Liver (tissue), 9 donors: ENCODE results near the gene SPTBN5. TPM values are rescaled to one million over a fixed set of nuclear protein-coding genes. Genes with fewer than 3 reads are reported as not detected.

Source experiments
- DNase-seq: peaks from one replicate; pipeline ENCODE4 v3.0.0-alpha.2; 2017; ENCODE audit warnings: low spot score
- H3K27ac ChIP-seq, 2 donors: one replicate each; pipeline ENCODE4 v1.7.0; 2013; ENCODE audit warnings: inconsistent platforms in 2 of 2, low read length in 2 of 2, control low read depth in 1 of 2, low read depth in 1 of 2, mild to moderate bottlenecking in 1 of 2
- H3K27me3 ChIP-seq, 4 donors: one replicate each; pipeline versions ENCODE4 v1.6.1 to v1.7.0; 2013; ENCODE audit warnings: low read length in 3 of 4, inconsistent platforms in 1 of 4, mild to moderate bottlenecking in 1 of 4, moderate library complexity in 1 of 4; ENCODE audit not compliant: control insufficient read depth in 4 of 4, insufficient read depth in 4 of 4
- H3K36me3 ChIP-seq, 4 donors: one replicate each; pipeline versions ENCODE4 v1.6.1 to v1.7.0; 2013; ENCODE audit warnings: low read length in 3 of 4, mild to moderate bottlenecking in 3 of 4, low read depth in 1 of 4, moderate library complexity in 1 of 4; ENCODE audit not compliant: control insufficient read depth in 4 of 4, insufficient read depth in 3 of 4
- H3K4me1 ChIP-seq, 4 donors: one replicate each; pipeline versions ENCODE4 v1.6.1 to v1.7.0; 2013; ENCODE audit warnings: low read length in 3 of 4, mild to moderate bottlenecking in 3 of 4, moderate library complexity in 1 of 4; ENCODE audit not compliant: control insufficient read depth in 4 of 4, insufficient read depth in 4 of 4
- H3K4me3 ChIP-seq, 3 donors: one replicate each; pipeline versions ENCODE4 v1.6.1 to v1.7.0; 2013; ENCODE audit warnings: low read length in 3 of 3, control low read depth in 1 of 3, low read depth in 1 of 3, mild to moderate bottlenecking in 1 of 3
- H3K9ac ChIP-seq, 2 donors: one replicate each; pipeline ENCODE4 v1.7.0; 2013; ENCODE audit warnings: low read length in 2 of 2, mild to moderate bottlenecking in 2 of 2, moderate library complexity in 2 of 2, control low read depth in 1 of 2, low read depth in 1 of 2
- H3K9me3 ChIP-seq, 4 donors: one replicate each; pipeline versions ENCODE4 v1.6.1 to v1.7.0; 2013; ENCODE audit warnings: low read length in 3 of 4; ENCODE audit not compliant: control insufficient read depth in 4 of 4
- EGR1 ChIP-seq, 2 donors: IDR thresholded peaks; 2 replicates each; pipeline ENCODE4 v1.6.1; 2016 to 2018; ENCODE audit warnings: antibody characterized with exemption in 2 of 2, low read depth in 2 of 2
- FOXA1 ChIP-seq: IDR thresholded peaks from 2 replicates; pipeline ENCODE4 v1.6.1; 2016; ENCODE audit warnings: antibody characterized with exemption
- FOXA2 ChIP-seq: IDR thresholded peaks from 2 replicates; pipeline ENCODE4 v1.6.1; 2016; ENCODE audit warnings: antibody characterized with exemption
- GABPA ChIP-seq, 2 donors: IDR thresholded peaks in 1 of 2; conservative IDR thresholded peaks in 1 of 2; 2 replicates each; pipeline ENCODE4 v1.6.1; 2016; ENCODE audit warnings: antibody characterized with exemption in 2 of 2, mild to moderate bottlenecking in 1 of 2, moderate library complexity in 1 of 2
- HNF4G ChIP-seq: IDR thresholded peaks from 2 replicates; pipeline ENCODE4 v1.6.1; 2016; ENCODE audit warnings: antibody characterized with exemption
- JUND ChIP-seq, 2 donors: IDR thresholded peaks; 2 replicates each; pipeline ENCODE4 v1.6.1; 2016; ENCODE audit warnings: antibody characterized with exemption in 2 of 2
- RAD21 ChIP-seq, 2 donors: IDR thresholded peaks; 2 replicates each; pipeline ENCODE4 v1.6.1; 2016; ENCODE audit warnings: antibody characterized with exemption in 2 of 2, mild to moderate bottlenecking in 2 of 2
- RXRA ChIP-seq, 2 donors: IDR thresholded peaks; 2 replicates each; pipeline ENCODE4 v1.6.1; 2017 to 2018; ENCODE audit warnings: antibody characterized with exemption in 2 of 2, mild to moderate bottlenecking in 1 of 2
- TAF1 ChIP-seq: conservative IDR thresholded peaks from 2 replicates; pipeline ENCODE4 v1.6.1; 2016; ENCODE audit warnings: antibody characterized with exemption, mild to moderate bottlenecking
- WGBS: extraction: QIAGEN DNeasy Blood & Tissue Kit; methylation state at CpG from one replicate; pipeline ENCODE4 v1.1.7; 2013; 5-methylcytosine and 5-hydroxymethylcytosine counted together
- polyA plus RNA-seq, 2 donors: library from polyadenylated mRNA; stranded (reverse) in 1 of 2; unstranded in 1 of 2; fragments of 200-250 nt in 1 of 2; fragments of >200 nt in 1 of 2; fragmentation: Nextera tagmentation in 1 of 2; extraction: Ambion mirVana in 1 of 2; gene quantifications; one replicate each; pipeline versions ENCODE4 v1.2.1 to v1.2.3, GENCODE V29; 2013 to 2015
- total RNA-seq, 2 donors: library from RNA; depleted of rRNA; stranded (reverse); fragments of >200 nt; gene quantifications; one replicate each; pipeline ENCODE4 v1.2.3, GENCODE V29; 2014
- TF ChIP-seq, protein P1 (sequence below): IDR thresholded peaks from 2 replicates; pipeline ENCODE4 v1.6.1; 2016; ENCODE audit warnings: antibody characterized with exemption
- TF ChIP-seq, protein P2 (sequence below): IDR thresholded peaks from 2 replicates; pipeline ENCODE4 v1.6.1; 2016; ENCODE audit warnings: antibody characterized with exemption
- TF ChIP-seq, protein P3 (sequence below): fragments of 150-350 bp; IDR thresholded peaks from 2 replicates; pipeline ENCODE4 v1.5.1; 2017; ENCODE audit warnings: improper control_type of control experiment, low read depth, low read length; ENCODE audit not compliant: missing input control
- donor health status: healthy.
- donor health status: healthy.
- donor health status: healthy.
- donor health status: healthy.
- donor health status: healthy.

Gene SPTBN5
- total and polyA plus RNA-seq, 4 donors: 0.12 to 1.7 (median 0.17) TPM

GRCh38 chr15:41926185-41927056, 32.6 kb upstream of the SPTBN5 start (continued):
- TF ChIP-seq, protein P1, sequence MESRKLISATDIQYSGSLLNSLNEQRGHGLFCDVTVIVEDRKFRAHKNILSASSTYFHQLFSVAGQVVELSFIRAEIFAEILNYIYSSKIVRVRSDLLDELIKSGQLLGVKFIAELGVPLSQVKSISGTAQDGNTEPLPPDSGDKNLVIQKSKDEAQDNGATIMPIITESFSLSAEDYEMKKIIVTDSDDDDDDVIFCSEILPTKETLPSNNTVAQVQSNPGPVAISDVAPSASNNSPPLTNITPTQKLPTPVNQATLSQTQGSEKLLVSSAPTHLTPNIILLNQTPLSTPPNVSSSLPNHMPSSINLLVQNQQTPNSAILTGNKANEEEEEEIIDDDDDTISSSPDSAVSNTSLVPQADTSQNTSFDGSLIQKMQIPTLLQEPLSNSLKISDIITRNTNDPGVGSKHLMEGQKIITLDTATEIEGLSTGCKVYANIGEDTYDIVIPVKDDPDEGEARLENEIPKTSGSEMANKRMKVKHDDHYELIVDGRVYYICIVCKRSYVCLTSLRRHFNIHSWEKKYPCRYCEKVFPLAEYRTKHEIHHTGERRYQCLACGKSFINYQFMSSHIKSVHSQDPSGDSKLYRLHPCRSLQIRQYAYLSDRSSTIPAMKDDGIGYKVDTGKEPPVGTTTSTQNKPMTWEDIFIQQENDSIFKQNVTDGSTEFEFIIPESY: no peak

- Histone ChIP-seq H3K36me3 (peaks cover 0 to 2% (median 0%) of the 10 kb centered on the region in 4 donors), H3K4me3 (no peak overlapping the region), H3K27ac (no peak overlapping the region), H3K4me1 (peaks cover 7 to 41% (median 39%) of the 10 kb centered on the region in 4 donors), H3K27me3 (no peaks in the 10 kb centered on the region), H3K9ac (no peak overlapping the region), H3K9me3 (peaks cover 0 to 9% (median 0%) of the 10 kb centered on the region in 4 donors)
- TF ChIP-seq HNF4G (no peak), FOXA2 (no peak), RXRA (IDR thresholded peaks at IDR 0.05) (no peak), FOXA1 (no peak), EGR1 (IDR thresholded peaks at IDR 0.05; ENCODE audit: low read depth in 2 of 2) (no peak), RAD21 (IDR thresholded peaks at IDR 0.05) (no peak)
- TF ChIP-seq, protein P2, sequence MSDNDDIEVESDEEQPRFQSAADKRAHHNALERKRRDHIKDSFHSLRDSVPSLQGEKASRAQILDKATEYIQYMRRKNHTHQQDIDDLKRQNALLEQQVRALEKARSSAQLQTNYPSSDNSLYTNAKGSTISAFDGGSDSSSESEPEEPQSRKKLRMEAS: no peak
- TF ChIP-seq, protein P1: no peak
- TF ChIP-seq, protein P3, sequence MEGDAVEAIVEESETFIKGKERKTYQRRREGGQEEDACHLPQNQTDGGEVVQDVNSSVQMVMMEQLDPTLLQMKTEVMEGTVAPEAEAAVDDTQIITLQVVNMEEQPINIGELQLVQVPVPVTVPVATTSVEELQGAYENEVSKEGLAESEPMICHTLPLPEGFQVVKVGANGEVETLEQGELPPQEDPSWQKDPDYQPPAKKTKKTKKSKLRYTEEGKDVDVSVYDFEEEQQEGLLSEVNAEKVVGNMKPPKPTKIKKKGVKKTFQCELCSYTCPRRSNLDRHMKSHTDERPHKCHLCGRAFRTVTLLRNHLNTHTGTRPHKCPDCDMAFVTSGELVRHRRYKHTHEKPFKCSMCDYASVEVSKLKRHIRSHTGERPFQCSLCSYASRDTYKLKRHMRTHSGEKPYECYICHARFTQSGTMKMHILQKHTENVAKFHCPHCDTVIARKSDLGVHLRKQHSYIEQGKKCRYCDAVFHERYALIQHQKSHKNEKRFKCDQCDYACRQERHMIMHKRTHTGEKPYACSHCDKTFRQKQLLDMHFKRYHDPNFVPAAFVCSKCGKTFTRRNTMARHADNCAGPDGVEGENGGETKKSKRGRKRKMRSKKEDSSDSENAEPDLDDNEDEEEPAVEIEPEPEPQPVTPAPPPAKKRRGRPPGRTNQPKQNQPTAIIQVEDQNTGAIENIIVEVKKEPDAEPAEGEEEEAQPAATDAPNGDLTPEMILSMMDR: no peak
- WGBS: 95% methylated on average over 7 of the region's 7 CpGs
- DNase-seq: no peak
These were observed 31.3 kb upstream of the SPTBN5 start for GRCh38 chr15:41925086-41925608.

DNA sequence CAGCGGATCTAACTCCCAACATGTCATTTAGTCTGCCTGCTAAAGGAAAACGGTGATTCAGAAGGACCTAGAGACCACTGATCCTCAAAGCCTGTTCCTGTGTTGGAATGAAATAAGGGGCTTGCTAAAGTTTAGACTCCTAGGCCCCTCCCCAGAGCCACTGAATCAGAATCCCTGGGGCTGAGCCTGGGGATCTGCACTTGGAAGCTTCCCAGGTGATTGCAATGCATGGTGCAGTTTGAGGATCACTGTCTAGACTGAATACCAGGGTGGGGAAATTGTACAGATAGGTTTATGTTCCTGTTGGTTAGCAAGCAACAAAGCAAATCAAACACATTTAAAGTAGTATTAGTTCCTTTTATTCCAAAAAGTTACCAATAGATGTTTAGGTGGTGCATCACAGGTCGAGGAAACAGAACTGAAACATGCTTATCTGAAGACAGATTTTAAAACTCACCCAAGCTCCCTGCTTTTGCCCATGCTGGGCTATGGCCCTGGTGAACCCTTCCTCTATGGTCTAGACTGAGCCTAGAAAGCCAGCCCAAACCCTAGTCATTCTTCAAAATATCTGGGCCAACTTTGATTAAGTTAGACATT, 29.6 kb upstream of the SPTBN5 start:
- Histone ChIP-seq H3K27ac (no peak overlapping the region), H3K9ac (no peak overlapping the region), H3K9me3 (peaks cover 0 to 9% (median 0%) of the 10 kb centered on the region in 4 donors), H3K4me1 (peaks cover 7 to 34% (median 31%) of the 10 kb centered on the region in 4 donors), H3K27me3 (no peaks in the 10 kb centered on the region), H3K36me3 (peaks cover 0 to 5% (median 1%) of the 10 kb centered on the region in 4 donors), H3K4me3 (no peak overlapping the region)
- no peak for TF ChIP-seq JUND (IDR thresholded peaks at IDR 0.05)
- TF ChIP-seq RAD21 (IDR thresholded peaks at IDR 0.05): no peak
- no peak for TF ChIP-seq GABPA (IDR thresholded peaks at IDR 0.05 in 1 of 2, conservative IDR thresholded peaks at IDR 0.05 in 1 of 2)
- no peak for TF ChIP-seq TAF1
- 93% methylated on average over 3 of the region's 3 CpGs for WGBS
- DNase-seq: no peak
